Purkinje cell (primary cell): ENCODE measurements around the gene HMCN2. TPM values are rescaled to one million over a fixed set of nuclear protein-coding genes. Genes with fewer than 3 reads are reported as not detected.

Experiments used
- polyA plus RNA-seq: library from polyadenylated mRNA; unstranded; fragments of >200 nt; fragmentation: Nextera tagmentation; gene quantifications from 2 replicates; pipeline ENCODE4 v1.2.1, GENCODE V29; 2014

HMCN2 gene
- not detected in 2 replicates for polyA plus RNA-seq

DNA sequence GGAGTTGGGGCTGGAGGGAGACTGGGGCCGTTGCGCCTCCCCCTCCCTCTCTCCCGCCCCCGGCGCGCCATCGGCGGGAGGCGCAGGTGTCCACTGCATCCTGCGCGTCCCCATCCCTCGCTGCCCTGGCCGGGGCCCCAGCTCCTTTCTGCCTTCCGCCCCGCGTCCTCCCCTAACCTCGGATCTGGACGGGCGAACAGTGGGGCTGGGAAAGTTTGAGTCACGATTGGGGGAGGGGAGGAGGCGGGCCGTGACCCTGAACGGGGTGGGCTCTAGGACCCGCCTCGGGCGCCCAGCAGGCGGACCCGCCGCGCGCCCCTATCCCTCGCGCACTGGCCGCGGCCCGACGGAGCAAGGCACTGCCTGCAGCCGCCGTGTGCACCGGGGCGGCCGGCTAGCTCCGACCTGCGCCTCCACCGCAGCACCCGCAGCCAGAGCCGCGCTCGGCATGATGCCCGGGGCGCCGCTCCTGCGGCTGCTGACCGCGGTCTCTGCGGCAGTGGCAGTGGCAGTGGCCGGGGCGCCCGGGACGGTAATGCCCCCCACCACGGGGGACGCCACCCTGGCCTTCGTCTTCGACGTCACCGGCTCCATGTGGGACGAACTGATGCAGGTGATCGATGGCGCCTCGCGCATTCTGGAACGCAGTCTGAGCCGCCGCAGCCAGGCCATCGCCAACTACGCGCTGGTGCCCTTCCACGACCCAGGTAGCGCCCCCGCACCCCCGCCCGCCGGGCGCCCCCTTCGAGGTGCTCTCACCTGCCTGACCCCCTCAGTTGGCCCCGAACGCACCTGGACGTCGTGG is at the start of gene HMCN2:
Gene HMCN2 (plus strand): TSS at position 330 of the 805 bp plus-strand sequence. CDS start 119 bp downstream, at position 449.

GRCh38 chr9:130444565-130445221 is 179.1 kb downstream of the HMCN2 start, which contains the start of gene ASS1:
TSS of gene ASS1 (plus strand) at chr9:130444961. CDS start at chr9:130452229, 7,268 bp downstream.

Other genes with a start within 250 kb of the HMCN2 start
- gene FNBP1, start 222.6 kb upstream of the HMCN2 start, polyA plus RNA-seq: 8.2 and 19.6 TPM in 2 replicates
- 9.8 and 17.1 TPM in 2 replicates for gene GPR107, start 211.9 kb upstream of the HMCN2 start, polyA plus RNA-seq
- gene NCS1, start 93.4 kb upstream of the HMCN2 start, polyA plus RNA-seq: 25.8 and 35.5 TPM in 2 replicates
- 18.5 and 32.0 TPM in 2 replicates for gene ASS1, start 179.2 kb downstream of the HMCN2 start, polyA plus RNA-seq